Embryonic facial prominence (tissue), 1 donor: ENCODE results near the gene AATF.

Experiments used
- DNase-seq: peaks from one replicate; pipeline ENCODE4 v3.0.0-alpha.2; 2016; ENCODE audit errors: extremely low spot score

The AATF gene

DNA sequence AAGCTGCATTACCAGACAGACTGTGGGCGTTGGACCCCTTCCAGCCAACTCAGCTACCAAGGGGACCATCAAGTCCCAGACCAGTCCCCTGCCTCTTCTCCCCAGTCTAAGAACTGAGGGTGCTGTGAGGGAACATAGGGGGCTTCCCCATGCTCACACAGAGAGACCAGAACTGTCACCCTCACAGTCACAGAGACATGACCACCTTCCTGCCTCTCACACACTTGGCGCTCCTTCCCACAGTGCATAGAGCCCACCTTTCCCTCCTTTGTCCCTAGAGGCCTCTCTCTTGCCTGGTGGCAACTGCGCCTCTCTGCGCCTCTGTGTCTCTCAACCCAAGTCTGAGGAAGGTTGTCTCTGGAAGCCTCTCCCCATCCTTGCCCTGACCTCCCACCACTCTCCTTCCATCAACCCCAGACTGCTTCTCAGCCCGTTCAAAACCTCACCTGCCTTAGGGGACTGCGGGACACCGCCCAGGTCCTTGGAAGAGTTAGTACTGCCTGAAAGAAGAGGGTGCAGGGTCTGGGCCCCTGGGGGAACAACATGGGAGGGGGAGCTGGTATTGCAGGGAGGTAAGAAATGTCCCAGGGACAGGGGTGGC is 17.6 kb upstream of the AATF start:
- DNase-seq: no peak

DNA sequence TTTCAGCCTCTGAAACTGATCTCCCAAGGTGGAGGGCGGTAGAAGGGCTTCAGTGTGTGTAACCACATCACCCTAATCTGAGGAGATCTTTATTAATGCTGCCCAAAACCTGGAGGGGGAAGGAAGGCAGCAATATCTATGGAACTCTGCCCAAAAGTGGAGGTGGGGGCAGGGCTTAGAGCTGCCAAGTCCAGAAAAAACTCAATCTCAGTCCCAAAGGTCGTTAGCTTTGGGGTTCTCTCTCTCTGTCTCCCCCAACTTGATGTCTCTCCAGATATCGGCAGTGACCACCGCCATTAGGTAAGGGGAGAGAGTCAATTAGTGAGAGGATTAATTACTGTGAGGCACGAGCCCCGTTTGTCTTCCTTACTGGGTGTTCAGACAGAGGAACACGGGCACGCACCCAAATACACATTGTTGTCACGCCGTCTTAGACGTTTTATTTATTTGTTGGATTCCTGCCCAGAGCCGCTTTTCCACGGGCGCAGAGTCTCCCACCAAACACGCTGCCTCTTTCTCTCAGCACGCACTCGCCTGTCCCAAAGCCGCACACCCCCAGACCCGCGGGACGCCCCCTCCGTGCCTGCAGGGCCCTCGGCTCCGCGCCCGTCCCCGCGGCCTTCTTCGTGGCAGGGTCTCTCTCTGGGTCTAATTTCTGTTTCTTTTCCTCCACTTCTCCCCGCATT is 16.9 kb upstream of the AATF start:
- no peak for DNase-seq

DNA sequence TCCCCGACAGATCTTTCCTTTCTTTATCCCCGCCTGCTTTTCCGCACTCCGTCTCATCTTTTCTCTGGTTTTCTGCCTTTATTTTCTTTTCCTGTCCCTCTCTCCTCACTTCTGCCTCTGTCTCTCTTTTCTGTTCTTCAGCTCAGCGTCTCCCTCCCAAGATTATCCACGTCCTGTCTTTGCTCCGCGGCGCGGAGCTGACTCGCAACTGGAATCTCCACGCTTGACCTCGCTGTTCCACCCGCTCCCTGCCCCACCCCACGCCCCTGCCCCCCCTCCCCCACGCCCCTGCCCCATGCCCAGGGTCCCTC is 16.4 kb upstream of the AATF start:
- no peak for DNase-seq

DNA sequence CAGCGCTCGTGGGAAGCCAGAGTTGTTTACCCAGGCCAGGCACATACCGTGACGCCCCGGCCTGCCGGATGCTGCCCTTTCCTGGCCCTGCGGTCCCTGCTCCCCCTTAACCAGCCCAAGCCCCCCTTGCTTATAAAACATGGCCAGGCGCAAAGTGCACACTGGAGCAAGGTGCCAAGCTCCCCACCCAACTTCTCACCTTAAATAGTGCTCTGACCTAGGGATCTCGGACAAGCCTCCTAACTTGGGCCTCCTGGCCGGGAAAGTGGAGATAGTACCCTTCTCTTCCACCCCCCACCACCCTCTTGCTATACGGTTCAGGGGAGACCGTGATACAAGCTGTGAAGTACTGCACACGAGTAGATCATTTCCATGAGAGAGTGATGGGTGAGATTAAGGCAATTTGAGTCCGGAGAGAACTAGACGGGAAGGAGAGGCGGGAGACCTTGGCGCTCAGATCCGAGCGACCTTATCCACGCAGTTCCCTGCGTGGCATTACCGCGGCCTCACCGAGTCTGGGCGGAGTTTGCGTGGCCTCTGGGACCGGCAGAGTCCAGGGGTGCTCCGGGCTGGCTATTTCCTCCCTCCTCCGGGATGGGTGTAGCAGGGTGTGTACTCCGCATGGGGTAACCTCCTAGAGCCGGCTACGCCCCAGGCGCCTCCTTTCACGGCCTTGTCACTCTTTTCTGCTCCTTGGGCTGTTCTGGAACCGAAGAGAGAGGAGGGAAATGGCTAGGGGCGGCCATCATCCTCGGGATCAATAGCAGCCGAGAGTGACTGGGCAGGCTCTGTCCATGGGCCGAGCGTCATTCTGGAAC is 15.9 kb upstream of the AATF start:
- DNase-seq: no peak

DNA sequence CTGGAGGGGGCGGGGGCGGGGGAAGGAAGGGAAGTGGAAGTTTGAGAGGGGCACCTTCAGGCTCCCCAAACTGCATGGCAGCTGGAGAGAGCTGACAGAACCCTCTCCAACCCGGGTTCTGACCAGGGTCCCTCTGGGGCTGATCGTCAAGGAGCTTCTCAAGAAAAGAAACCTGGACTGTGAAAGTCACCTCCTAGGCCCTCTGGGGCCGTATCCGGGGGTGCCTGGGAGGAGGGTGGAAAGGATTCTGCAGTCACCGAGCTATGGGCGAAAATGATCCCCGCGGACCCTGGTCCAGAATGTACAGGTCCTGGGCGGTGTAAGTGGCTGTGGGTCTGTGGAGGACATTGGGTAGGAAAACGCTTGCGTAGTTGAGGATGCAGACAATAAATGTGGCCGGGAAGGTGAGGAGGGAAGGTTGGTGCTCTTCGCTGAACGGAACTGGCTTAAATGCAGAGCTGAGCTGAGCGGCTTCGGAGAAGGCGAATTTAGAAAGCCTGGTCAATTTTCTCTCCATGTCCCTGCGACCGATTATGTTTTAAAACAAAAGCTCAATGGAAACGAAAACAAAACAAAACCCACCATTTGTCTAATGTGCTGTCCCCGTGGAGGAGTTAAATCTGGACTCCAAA is 15.1 kb upstream of the AATF start:
- DNase-seq: no peak

DNA sequence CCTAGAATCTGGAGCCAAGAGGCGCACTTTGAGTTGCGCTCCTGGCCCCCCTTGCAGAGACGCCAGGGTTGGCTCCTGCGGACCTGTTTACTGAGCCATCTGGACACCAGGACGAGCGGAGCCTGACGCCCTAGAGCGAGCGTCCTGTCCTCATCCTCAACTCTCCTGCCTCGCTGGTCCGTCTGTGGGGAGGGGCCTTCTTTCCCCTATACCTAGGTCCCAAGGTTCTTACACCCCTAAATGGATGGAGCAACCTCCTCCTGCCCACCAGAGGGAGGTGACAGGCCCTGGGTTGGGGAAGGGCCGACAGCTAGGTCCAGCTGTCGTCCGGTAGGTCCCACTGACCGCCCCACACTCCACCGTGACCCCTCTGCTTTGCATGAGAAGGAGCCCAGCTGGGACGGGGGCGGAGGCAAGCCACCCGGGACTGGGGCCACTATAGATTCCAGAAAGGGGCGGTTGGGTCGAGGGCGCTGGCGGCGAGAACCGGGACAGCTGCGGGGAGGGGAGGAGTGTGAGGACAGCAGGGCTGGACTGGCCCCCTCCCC is 14.5 kb upstream of the AATF start:
- DNase-seq: no peak

DNA sequence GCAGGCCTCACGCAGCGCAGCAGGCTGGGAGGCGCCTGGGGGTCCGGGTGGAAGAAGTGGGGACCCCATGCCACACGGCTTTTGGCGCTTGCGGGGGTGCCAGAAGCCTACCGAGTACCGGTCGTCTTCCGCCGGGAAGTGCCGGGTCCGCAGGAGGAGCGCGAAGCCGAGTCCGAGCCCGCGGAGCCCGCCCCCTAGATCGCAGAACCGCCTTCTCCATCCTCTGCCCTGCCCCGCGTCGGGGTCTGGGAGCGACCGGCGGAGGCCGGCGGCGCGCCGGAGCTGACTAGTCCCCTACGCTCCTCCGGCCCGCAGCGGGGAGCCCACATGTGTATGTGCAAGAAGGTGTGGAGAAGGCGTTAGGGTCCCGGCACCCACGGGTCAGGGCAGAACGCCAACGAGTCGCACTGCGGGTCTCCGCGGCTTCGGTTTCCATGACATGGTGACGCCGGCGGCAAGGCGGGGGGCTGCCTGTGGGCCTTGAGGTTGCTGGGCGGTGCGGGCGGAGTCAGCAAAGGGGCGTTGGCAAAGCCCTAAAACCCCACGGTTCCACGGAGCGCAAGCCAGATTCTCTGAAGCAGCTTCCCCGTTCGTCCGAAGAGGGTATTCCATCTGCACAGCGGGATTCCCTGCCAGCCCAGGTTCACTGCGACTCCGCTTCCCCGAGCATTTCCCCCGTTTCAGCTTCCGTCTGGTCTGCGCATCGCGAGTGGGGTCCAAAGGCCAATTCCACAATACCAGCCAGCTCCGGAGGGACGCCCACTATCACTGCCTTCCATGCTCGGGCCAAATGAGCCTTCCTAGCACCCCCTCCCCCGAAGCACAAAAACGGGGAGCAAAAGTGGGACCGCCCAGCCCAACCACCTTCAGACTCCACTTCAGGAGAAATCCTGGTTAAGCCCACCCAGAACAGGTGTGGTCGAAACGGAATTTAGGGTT is 13.8 kb upstream of the AATF start:
- DNase-seq: no peak

DNA sequence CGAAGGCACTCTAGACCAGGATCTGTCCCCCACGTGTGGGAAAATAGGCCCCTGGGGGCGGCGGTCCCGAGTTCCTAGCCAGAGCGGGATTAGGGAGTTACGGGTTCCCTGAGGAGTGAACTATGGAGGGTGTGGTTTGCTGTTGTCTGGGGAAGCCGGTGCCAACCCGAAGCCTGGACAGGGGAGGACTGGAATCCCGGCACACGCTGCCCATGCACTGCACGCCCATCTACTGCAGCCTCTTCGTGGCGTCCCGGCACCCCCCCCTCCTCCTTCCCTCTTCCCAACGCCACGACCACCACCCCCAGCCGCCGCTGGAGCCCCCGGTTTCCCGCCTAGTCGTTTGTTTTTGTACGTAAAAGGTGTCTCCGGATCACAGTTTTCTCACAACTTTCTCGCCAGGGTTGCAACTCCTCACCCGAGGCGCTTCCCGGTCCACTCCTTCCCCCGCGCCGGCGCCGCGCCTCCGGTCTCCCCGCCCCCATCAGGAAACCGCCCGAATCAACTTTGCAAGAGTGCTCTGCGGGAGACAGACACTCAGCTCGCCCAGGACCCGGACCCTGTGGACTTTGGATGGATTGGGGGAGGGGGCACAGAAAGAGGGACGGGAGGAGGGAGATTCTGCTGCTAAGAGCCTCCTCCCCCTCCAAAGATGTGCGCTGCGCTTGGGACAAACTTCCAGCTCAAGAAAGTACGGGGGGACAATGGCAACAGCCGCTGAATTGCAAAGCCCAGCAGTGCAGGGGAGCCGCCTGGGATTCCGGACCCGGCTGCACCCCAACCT is 12.9 kb upstream of the AATF start:
- DNase-seq: no peak

DNA sequence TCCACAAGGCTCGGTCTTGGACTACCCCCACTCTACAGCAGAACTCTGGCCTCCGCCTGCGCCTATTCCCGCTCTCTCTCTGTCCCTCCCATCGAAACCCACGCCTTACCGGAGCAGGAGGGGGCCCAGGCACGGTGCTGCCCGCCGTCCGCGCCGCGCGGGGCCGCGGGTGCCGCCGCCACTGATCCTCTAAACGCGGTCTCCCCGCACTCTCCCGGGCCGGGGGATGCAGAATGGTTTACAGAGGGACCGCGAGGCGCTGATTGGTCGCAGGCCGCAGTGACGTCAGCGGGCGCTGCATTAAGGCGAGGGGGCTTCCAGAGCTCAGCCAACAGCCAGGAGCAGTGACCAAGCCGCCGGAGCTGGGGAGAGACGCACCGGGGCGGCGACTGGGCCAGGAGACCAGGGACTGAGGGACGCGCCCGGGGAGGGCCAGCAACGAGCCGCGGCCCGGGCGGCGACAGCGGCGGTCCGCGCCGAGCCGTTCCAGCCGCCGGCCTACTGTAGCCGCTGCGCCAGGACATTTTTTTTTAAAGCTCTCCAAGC is 12.2 kb upstream of the AATF start:
- DNase-seq: no peak

DNA sequence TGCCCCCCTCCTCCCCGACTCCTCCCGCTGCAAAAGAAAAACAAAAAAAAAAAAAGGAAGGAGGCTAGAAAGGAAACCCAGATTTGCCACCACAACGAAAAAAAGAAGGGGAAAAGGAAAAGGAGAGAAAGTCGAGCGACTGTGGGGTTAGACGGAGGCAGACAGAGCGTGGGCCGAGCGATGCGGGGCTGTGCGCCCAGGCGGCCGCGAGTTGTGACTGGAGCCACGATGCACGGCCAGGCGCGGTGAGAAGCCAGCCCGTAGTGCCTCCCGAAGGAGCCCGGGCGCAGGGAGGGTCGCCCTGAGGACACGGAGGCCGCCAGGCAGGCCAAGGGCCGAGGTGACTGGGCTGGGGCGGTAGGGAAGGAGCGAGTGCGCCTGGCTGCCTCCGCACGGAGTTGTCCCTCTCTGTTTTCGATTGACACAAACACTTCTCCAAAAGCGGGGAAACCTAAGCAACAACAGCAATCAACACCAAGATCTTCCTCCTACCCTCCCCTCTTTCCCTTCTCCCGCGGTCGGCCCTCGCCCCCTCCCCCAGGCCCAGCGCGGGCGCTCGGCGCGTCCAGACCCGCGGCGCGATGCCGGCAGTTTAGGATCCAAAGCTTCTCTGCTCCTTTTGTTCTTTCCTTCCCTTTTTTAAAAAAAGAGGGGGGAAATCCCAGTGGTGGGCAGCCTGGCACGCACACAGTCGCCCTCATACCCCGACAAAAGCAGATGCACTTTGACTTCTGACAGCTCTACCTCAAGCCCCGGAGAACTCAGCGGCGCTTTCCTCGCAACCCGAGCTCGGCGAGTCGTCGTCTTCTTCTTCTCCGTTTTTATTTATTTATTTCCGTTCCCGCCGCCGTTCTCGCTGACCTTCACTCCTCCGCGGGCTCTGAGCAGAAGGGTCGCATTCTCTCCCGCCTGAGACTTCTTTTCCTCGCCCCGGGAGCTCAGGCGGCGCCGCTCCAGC is 11.5 kb upstream of the AATF start, which contains the start of gene LHX1:
TSS of gene LHX1 (plus strand) at position 475 of the 958 bp plus-strand sequence. CDS start 723 bp downstream, outside the sequence.
- DNase-seq: no peak

DNA sequence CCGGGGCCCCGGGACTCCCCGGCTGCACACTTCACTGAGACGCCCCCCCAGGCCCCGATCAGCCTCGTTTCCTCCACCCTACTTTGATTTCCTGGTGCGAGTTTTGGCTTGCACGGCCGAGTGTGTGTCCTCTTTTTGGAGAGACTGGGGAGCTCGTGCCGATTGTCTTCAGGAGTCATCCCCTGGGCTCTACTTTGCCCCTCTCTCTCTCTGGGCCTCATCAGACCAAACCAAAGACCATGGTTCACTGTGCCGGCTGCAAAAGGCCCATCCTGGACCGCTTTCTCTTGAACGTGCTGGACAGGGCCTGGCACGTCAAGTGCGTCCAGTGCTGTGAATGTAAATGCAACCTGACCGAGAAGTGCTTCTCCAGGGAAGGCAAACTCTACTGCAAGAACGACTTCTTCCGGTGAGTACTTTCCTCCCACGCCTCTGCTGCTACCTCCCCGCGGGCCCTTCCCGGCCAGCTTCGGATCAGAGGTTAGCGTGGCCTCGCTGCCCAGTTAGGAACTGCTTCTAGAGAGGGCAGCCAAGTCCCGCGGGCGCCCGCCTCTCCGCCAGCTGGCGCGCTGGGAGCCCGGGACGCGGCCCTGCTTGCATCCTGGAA is 10.7 kb upstream of the AATF start:
- no peak for DNase-seq

DNA sequence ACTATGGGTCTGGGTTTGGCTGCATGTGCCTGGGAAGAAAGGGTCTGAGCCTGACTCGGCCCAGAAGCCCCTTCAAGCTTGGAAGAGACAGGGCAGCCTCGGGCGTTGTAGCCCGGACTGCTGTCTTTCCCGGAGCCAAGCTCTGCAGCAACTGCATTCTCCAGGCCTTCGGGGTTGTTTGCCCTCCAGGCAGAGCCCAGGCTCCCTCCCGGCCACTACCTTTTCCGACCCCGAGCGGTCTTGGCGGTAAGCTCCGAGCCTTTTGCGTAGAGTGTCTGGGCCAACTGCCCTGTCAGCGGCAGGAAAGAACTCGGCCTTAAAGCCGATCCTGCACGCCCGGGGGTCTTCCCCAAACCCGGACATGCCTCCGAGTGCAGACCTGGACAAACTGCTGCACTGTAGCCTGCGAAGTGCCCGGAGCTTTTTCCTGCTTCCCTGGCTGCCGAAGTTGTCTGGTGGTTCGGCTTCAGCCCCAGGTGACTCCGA is 10.1 kb upstream of the AATF start:
- no peak for DNase-seq

DNA sequence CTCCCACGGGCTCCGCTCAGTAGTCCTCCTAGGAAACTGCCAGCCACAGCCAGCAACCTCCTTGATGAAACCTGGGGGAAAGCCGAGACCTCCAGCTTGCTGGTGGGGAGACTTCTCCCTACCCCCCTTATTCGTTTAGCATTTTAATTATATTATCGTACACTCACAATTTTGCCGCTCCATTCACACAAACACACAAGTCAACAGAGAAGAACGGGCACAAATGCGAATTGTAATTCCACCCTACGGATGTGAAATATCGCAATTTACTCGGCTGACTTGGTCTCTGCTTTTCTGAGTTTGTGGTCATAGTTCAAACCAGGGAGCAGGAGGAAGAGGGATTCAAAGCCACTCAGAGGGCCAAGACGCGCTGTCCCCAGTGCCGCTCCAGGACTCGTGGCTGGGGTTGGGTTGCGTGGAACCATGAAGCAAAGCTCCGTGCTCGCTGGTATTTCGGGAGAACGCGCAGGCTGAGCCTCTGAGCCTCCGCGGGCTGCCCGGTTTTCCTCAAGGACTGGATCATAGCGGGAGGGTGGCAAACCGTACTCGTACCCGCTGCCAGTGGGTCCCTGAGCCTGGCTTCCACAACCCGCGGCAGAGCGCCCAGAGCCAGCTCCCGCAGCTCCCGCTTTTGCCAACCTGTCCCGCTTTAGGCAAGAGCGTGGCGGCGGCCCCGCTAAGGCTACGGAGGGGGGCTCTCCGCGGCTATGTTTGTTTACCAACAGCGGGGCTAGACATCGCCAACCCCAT is 9.5 kb upstream of the AATF start:
- no peak for DNase-seq

DNA sequence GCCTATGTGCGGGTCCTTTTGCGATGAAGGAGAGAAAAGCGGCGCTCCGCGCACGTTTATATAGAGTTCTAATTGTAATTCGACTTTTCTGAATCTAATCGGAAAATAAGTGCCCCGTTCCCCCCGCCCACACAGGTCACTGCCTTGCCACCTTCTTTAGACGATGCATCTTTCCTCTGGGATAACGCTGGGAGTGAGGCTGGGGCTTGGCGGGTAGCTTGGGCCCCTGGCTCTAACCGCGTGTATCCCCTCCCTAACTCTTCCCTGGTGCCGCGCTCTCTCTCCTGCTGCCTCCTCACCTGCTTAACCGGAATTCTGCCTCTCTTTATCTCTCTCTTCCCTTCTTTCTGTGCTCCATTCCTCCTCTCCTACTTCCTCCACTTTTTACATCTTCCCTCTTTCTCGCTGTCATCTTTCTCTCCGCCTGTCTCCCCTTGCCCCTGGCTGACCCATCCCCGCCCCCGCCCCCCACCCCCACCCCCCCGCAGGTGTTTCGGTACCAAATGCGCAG is 8.9 kb upstream of the AATF start:
- no peak for DNase-seq

DNA sequence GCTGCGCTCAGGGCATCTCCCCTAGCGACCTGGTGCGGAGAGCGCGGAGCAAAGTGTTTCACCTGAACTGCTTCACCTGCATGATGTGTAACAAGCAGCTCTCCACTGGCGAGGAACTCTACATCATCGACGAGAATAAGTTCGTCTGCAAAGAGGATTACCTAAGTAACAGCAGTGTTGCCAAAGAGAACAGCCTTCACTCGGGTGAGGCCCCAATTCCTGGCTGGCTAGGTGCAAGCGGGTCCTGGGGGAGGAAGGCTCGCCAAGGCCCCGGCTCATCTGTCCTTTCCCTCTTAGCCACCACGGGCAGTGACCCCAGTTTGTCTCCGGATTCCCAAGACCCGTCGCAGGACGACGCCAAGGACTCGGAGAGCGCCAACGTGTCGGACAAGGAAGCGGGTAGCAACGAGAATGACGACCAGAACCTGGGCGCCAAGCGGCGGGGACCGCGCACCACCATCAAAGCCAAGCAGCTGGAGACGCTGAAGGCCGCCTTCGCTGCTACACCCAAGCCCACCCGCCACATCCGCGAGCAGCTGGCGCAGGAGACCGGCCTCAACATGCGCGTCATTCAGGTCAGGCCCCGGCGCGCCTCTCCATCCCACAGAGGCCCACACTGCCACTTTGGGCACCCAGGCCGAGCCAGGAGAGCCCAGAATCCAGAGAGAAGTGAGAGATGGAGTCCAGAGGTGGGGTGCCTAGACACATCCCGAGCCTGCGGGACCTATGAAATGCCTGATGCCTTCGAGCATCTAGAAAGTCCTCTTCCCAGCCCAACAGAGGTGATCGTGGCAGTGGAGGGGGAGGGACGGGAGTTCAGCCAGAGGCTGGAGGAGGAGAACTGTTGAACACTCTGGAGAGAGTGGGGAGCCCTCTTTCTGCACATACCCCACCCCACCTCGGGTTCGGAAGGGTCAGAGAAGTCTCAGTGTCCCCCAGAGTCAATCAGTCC is 8.2 kb upstream of the AATF start:
- DNase-seq: no peak
